Activated CD8-positive, alpha-beta memory T cell treated with anti-CD3 and anti-CD28 coated beads, Interleukin-2, amount 50 U/mL, for 24 hours (primary cell): ENCODE measurements around the gene FCGR2B.
"Not testable (repeated sequence)": the region's sequence is repeated elsewhere in the genome, so short reads cannot be mapped to it uniquely, and the experiment has no call there.

Source experiments
- DNase-seq: peaks from one replicate; pipeline ENCODE4 v3.0.0-alpha.2; 2020; ENCODE audit errors: extremely low read depth

The FCGR2B gene

DNA sequence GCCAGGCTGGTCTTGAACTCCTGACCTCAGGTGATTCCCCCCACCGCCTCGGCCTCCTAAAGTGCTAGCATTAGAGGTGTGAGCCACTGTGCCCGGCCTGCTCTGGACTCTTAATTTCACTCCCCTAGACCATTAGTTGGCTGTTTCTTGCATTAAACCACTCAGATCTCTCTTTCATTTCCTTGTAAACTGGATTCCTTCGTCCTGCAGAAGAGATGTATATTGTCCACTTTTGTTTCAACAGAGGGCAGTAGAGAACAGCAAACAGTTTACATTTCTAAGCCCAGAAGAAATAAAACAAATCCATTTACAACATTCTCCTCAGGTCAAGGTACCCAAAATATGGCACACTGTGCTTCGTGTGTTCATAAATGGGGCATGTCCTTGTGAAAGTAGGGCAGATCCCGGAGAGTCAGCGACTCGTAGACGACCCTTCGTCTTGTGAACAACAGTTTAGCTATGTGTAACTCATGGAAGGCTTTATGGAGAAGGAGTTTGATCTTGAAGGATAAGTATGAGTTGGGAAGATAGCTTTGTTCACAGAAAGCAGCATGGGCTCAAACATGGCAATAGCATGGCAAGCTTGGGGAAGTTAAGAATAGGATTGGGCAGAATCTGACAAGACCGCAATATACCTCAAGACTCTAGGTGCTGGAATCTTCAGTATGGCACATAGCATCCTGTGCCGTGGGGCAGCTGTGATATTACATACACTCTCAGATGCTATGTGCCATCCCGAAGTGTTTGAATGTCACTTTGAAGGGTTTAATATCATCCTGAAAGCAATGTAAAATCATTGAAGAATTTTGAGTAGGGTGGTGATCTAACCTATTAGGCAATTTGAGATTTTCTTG, 15.2 kb upstream of the FCGR2B start:
- not testable (repeated sequence) for DNase-seq

DNA sequence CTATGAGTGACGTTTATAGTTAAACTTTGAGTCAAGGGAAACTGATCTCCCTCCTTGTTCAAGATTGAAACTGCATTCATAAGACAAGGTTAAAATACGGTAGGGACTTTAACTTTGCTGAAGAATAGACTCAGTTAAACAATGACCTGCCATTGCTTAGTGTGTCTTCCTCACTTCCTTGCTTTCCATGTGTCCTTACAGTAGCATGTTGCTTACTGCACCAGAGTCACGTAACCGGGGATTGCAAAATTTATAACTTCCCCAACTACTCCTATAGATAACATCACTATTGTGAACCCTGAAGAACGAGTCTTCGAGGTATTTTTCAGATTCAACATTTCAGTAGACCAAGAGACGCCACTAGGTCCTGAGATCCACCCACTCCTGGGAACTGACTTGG, 9.4 kb upstream of the FCGR2B start:
- not testable (repeated sequence) for DNase-seq

GRCh38 chr1:161653971-161654370, 9.0 kb upstream of the FCGR2B start:
- DNase-seq = not testable (repeated sequence)

GRCh38 chr1:161658524-161658923, 4.4 kb upstream of the FCGR2B start:
- not testable (repeated sequence) for DNase-seq

- DNase-seq = not testable (repeated sequence)
Measured at GRCh38 chr1:161661660-161662311, 1.2 kb upstream of the FCGR2B start.

GRCh38 chr1:161663569-161663968, 626 bp downstream of the FCGR2B start:
- DNase-seq = not testable (repeated sequence)

DNA sequence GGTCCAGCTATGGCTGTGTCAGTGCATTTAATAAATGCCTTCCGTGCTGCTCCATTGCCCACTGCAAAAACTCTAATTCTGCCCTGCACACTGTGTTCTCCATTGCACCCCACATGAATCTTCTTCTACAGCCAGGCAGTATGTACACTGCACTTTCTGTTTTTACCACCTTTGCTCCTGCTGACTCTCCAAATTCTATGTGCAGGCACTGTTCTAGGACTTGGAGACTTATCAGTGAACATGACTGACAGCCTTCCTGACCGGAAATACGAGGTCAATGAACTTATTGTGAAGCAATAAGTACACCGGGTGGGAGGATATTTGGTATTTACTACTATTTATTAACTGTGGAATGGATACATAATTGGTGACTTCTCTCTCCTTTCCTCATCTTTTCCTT, 1.7 kb downstream of the FCGR2B start:
- DNase-seq = not testable (repeated sequence)

GRCh38 chr1:161671045-161672020, 8.4 kb downstream of the FCGR2B start:
- not testable (repeated sequence) for DNase-seq

DNA sequence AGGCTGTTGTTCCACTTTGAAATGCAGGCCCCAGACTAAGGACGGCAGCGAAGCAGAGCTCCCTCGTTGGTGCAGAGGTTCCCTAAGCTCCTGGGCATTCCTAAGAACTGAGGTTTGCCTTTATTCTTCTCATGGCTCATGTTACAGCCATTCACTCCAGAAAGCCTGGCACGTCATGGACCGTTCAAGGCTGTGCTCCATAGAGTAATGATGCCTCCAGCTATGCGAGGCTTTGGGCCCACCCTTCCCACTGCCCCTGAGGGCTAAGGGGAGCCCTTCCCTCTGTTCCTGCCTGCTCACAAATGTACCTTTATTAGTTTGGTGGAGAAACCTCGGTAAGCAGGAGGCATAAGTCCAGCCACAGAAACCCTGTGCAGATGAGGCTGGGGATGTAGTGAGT, 10.5 kb downstream of the FCGR2B start:
- not testable (repeated sequence) for DNase-seq

GRCh38 chr1:161674447-161674846, 11.5 kb downstream of the FCGR2B start:
- DNase-seq = not testable (repeated sequence)

GRCh38 chr1:161674908-161675307, 12.0 kb downstream of the FCGR2B start:
- DNase-seq = not testable (repeated sequence)

- no peak for DNase-seq
Measured at GRCh38 chr1:161676441-161676840, 13.5 kb downstream of the FCGR2B start.

DNA sequence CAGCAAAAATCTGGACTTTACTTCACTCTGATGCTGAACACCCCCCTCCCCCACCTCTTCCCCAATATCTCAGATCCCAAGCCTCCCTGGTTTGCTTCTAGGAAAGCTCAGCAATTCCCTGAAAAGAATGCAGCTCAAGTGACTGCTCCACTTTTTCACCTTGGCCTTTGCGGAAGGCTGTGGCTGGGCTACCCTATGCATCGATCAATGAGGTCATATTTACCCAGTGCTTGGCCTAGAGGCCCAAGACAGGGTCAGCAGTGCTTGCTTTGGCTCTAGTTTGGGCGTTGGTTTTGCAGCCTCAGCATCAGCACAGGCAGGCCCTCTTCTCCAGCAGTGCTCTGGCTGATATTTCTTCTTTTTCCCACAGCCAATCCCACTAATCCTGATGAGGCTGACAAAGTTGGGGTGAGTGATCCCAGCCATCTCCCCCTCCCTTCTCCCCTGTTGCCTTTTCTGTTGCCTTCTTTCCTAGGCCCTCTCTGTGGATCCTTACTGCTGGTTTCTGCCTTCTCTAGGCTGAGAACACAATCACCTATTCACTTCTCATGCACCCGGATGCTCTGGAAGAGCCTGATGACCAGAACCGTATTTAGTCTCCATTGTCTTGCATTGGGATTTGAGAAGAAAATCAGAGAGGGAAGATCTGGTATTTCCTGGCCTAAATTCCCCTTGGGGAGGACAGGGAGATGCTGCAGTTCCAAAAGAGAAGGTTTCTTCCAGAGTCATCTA, 14.2 kb downstream of the FCGR2B start:
- no peak for DNase-seq

DNA sequence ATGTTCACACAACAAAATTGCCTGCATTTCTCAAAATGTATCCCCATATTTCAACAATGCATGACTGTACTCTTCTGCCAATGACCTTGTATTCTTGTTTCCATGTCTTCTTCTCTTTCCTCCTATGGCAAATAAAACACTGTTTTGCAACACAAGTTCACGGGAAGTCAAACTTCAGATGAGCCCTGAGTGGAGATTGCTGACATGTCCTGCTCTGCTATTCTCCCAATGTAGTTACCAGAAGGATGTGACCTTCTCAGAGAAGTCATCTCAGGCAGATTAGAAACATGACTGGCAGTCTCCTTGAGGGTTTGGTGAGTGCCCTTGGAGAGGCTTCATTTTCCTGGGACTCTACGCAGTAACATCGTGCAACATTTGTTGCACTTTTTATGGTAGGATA, 15.6 kb downstream of the FCGR2B start:
- DNase-seq = no peak

DNA sequence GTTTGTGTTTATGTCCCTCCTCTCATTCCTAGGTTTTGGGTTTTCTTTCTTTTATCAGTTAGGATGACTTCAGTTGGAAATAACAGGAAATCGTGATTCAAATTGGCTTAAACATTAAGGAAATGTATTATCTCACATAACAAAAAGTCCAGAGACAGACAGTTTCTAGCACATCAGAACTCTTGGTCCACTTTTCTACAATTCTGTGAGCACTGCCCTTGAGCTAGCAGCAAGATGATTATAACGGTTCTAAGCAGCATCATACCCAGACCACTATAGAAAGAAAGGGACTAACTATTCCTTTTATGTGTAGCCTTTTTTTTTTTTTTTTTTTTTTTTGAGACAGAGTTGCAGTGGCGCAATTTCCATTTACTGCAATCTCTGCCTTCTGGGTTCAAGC, 18.9 kb downstream of the FCGR2B start:
- DNase-seq = no peak

DNA sequence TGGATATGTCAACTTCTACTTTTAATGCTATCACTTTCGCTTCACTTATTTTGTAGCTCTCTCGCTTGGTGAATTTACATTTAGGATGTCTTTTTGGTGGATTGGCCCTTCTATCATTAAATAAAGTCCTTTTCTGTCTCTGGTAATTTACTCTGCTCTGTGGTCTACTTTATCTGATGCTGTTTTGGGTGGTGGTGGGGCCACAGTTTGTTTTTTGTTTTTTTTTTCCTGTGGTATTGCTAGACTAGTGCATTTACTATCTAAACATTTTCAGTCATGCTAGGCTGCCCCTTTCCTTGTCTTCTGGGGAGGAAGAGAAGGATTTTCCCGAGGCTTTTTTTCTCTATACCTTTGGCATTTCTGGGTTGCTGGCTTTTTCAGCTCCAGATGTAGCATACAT, 26.0 kb downstream of the FCGR2B start:
- no peak for DNase-seq

GRCh38 chr1:161691846-161692245, 28.9 kb downstream of the FCGR2B start:
- no peak for DNase-seq

DNA sequence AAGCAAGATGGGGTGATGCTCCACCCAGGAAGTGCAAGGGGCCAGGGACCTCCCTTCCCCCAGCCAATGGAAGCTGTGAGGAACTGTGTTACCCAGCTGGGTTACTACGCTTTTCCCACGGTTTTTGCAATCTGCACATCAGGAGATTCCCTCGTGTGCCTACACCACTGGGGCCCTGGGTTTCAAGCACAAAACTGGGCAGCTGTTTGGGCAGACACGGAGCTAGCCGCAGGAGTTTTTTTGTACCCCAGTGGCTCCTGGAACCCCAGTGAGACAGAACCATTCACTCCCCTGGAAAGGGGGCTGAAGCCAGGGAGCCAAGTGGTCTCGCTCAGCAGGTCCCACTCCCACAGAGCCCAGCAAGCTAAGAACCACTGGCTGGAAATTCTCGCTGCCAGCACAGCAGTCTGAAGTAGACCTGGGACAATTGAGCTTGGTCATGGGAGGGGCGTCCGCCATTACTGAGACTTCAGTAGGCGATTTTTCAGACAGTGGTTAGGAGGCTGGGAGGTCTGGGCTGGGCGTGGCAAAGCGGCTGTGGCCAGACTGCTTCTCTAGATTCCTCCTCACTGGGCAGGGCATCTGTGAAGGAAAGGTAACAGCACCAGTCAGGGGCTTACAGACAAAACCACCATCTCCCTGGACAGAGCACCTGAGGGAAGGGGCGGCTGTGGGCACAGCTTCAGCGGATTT, 30.2 kb downstream of the FCGR2B start:
- DNase-seq = not testable (repeated sequence)

GRCh38 chr1:161698302-161698701, 35.4 kb downstream of the FCGR2B start:
- DNase-seq = not testable (repeated sequence)

GRCh38 chr1:161702250-161702649, 39.3 kb downstream of the FCGR2B start:
- no peak for DNase-seq

DNA sequence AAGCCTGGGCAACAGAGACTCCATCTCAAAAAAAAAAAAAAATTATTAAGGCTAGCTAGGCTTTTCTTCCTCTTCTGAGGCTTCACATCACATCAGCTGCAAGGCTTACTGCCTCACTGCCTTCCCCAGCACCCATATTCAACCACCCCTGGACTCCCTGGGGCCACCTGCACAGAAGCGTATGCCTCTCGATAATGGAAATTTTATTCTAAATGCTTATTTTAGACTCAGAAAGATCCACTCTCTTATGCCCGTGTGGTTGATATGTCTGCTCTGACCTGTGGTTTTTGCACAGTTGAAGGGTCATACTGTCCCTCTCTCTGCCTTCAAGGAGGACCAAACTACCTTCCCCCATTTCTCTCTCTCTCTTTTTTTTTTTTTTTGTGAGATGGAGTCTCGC, 42.6 kb downstream of the FCGR2B start:
- DNase-seq = no peak
